GM11168 (cell line): ENCODE results near the gene C22orf39.
"Not testable (repeated sequence)": the region's sequence is repeated elsewhere in the genome, so short reads cannot be mapped to it uniquely, and the experiment has no call there.

Source experiments
- in situ Hi-C: fragments of 300-500 bp; cut with MboI; formaldehyde crosslinking; loops from one replicate; pipeline ENCODE4 v1.12.0; 2022; ENCODE audit warnings: low sequenced_read_pairs; ENCODE audit not compliant: unreplicated experiment

C22orf39 gene

GRCh38 chr22:19455585-19456370 lies 8.3 kb upstream of the C22orf39 start:
- in situ Hi-C loops, result no loop called here

GRCh38 chr22:19455033-19455432 lies 7.5 kb upstream of the C22orf39 start:
- in situ Hi-C loops, result no loop called here

GRCh38 chr22:19454156-19454555 lies 6.6 kb upstream of the C22orf39 start:
- in situ Hi-C loops, result no loop called here

GRCh38 chr22:19453718-19454117 lies 6.2 kb upstream of the C22orf39 start:
- in situ Hi-C loops, result no loop called here

GRCh38 chr22:19451570-19451969 lies 4.1 kb upstream of the C22orf39 start:
- in situ Hi-C loops, result no loop called here

- in situ Hi-C loops, result no loop called here
Observed at GRCh38 chr22:19450363-19451175, 3.1 kb upstream of the C22orf39 start.

GRCh38 chr22:19449422-19449767 lies 1.9 kb upstream of the C22orf39 start:
- in situ Hi-C loops, result no loop called here

GRCh38 chr22:19448739-19449421 lies 1.4 kb upstream of the C22orf39 start:
- in situ Hi-C loops, result no loop called here

- in situ Hi-C loops, result no loop called here
Observed at GRCh38 chr22:19448076-19448607, 631 bp upstream of the C22orf39 start.

GRCh38 chr22:19446603-19447329 lies 745 bp downstream of the C22orf39 start:
- in situ Hi-C loops, result no loop called here

GRCh38 chr22:19445279-19445982 lies 2.1 kb downstream of the C22orf39 start:
- in situ Hi-C loops, result not testable (repeated sequence)

- in situ Hi-C loops, result no loop called here
Observed at GRCh38 chr22:19443544-19444211, 3.8 kb downstream of the C22orf39 start.

GRCh38 chr22:19442166-19442565 lies 5.3 kb downstream of the C22orf39 start:
- in situ Hi-C loops, result no loop called here

- in situ Hi-C loops, result no loop called here
Observed at GRCh38 chr22:19440411-19441195, 6.9 kb downstream of the C22orf39 start.

- in situ Hi-C loops, result no loop called here
Observed at GRCh38 chr22:19438298-19438697, 9.2 kb downstream of the C22orf39 start.

- in situ Hi-C loops, result not testable (repeated sequence)
Observed at GRCh38 chr22:19436444-19437161, 10.9 kb downstream of the C22orf39 start.

GRCh38 chr22:19434829-19435580 lies 12.5 kb downstream of the C22orf39 start:
- in situ Hi-C loops, result no loop called here
